Measurements from ENCODE around the gene EHBP1. TPM values are rescaled to one million over a fixed set of nuclear protein-coding genes. Genes with fewer than 3 reads are reported as not detected.

EHBP1 gene
- total and polyA plus RNA-seq, 7 donors: 3.9 to 20.2 (median 14.3) TPM

DNA sequence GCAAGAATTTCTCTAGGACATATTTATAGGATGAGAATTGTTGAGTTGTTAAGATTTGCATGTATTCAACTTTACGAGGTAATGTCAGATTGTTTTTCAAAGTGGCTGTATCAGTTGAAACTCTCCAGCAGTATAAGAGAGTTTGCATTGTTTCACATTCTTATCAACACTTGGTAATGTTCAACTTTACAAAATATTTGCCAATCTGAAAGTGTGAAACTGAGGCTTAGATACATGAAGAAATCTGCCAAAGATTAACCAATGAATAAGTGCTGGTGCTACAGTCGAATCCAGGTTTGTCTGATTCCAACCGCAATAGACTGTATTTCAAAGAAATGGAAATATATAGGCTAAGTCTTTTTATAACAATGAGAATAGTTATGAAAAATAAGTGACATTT is 117.0 kb downstream of the EHBP1 start:
- 94 to 96% (median 94%) methylated on average over 3 of the region's 3 CpGs for whole genome bisulfite sequencing, 3 donors
- H3K9me3 ChIP-seq: no peaks in the 10 kb centered on the region
- DNase-seq: no peak
- TF ChIP-seq, protein P1, sequence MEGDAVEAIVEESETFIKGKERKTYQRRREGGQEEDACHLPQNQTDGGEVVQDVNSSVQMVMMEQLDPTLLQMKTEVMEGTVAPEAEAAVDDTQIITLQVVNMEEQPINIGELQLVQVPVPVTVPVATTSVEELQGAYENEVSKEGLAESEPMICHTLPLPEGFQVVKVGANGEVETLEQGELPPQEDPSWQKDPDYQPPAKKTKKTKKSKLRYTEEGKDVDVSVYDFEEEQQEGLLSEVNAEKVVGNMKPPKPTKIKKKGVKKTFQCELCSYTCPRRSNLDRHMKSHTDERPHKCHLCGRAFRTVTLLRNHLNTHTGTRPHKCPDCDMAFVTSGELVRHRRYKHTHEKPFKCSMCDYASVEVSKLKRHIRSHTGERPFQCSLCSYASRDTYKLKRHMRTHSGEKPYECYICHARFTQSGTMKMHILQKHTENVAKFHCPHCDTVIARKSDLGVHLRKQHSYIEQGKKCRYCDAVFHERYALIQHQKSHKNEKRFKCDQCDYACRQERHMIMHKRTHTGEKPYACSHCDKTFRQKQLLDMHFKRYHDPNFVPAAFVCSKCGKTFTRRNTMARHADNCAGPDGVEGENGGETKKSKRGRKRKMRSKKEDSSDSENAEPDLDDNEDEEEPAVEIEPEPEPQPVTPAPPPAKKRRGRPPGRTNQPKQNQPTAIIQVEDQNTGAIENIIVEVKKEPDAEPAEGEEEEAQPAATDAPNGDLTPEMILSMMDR (IDR thresholded peaks at IDR 0.05): no peak
- H3K27me3 ChIP-seq (ENCODE audit: insufficient read depth in 3 of 3, low read length in 2 of 3): no peaks in the 10 kb centered on the region
- H3K4me3 ChIP-seq: no peak overlapping the region
- no peak overlapping the region for H3K27ac ChIP-seq
- ATAC-seq: no peak
- no peaks in the 10 kb centered on the region for H3K4me1 ChIP-seq
- peaks cover 0 to 13% of the 10 kb centered on the region in 2 donors for H3K36me3 ChIP-seq (ENCODE audit: insufficient read depth in 1 of 2, low read depth in 1 of 2)
- intact Hi-C loops (cut with DNase I): no loop called here

DNA sequence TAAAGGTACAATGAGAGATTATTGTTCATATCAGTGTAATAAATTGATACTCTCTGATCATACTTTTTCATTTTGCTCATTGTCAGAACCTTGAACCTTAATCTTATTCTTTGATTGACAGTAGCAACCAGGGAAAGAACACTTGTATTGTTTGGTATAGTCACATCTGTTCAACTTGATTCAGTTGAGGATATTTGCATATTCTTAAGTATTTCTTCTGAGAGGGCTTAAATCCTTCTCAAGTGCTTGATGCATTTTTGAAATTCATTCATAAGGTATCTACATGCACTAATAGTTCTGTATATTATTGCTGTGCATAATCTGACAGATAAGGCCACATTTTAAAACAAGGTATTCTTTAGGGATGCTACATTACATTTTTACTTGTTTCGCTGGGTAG is 118.9 kb downstream of the EHBP1 start:
- TF ChIP-seq, protein P1 (IDR thresholded peaks at IDR 0.05): no peak
- Histone ChIP-seq H3K36me3 (ENCODE audit: insufficient read depth in 1 of 2, low read depth in 1 of 2) (peaks cover 0 to 13% of the 10 kb centered on the region in 2 donors), H3K27me3 (ENCODE audit: insufficient read depth in 3 of 3, low read length in 2 of 3) (no peaks in the 10 kb centered on the region), H3K9me3 (no peaks in the 10 kb centered on the region), H3K4me1 (no peaks in the 10 kb centered on the region), H3K27ac (no peak overlapping the region), H3K4me3 (no peak overlapping the region)
- intact Hi-C loops (cut with DNase I): no loop called here
- WGBS, 3 donors: 96 to 99% (median 98%) methylated on average over 1 of the region's 1 CpG
- ATAC-seq: no peak
- DNase-seq: no peak

DNA sequence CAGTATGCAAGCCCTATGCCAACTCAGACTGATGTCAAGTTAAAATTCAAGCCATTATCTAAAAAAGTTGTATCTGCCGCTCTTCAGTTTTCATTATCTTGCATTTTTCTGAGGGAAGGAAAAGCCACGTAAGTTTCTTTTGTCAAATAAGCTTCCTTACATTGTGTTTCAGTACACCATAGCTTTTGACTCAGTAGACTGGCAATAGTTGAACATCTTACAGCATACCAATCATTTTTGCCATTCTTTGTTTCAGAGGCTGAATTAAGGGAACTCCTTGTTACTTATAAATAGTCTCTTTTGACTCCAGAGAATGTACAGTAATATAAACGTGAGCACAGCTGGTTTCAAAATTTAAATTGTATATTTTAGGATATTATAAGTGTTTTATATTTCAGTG is 120.6 kb downstream of the EHBP1 start:
- no peak overlapping the region for H3K27ac ChIP-seq
- intact Hi-C loops (cut with DNase I): no loop called here
- no peak overlapping the region for H3K4me3 ChIP-seq
- ATAC-seq (no peak), DNase-seq (no peak)
- H3K27me3 ChIP-seq (ENCODE audit: insufficient read depth in 3 of 3, low read length in 2 of 3): no peaks in the 10 kb centered on the region
- peaks cover 0 to 13% of the 10 kb centered on the region in 2 donors for H3K36me3 ChIP-seq (ENCODE audit: insufficient read depth in 1 of 2, low read depth in 1 of 2)
- no peaks in the 10 kb centered on the region for H3K9me3 ChIP-seq
- WGBS, 3 donors: 65 to 69% (median 66%) methylated on average over 3 of the region's 3 CpGs
- TF ChIP-seq, protein P1 (IDR thresholded peaks at IDR 0.05): no peak
- H3K4me1 ChIP-seq: no peaks in the 10 kb centered on the region

DNA sequence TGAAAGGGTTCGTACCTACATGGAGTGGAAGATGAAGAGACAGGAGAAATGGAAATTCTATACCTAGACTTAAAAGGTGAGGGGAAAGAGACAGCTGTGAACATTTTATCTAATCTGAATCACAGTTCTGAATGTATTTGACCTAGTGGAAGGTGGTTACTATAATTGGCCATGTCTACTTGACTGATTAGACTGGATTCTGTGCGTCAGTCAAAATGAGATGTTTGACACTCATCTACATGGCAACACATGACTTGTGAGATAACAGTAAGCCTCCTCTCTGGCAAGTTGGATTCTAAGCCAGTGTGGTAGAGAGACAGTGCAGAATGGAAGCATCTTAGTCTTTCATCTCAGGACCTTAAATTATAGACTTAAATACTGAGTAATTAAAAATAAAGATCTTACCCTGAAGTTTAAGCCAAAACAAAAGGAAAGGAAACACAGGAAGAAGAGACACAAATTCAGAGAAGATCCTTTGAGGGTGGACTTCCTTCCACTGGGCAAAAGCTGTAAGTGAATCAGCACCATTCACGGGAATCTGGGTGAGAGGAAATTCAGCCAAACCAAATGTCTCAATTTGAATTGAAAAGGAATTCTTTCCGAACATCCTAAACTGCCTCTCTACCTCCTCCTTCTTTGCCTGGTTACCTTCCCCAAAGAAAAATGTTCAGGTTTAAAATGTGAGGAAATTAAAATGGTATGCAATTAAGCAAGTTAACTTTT is 121.6 kb downstream of the EHBP1 start:
- TF ChIP-seq, protein P1 (IDR thresholded peaks at IDR 0.05): no peak
- H3K27me3 ChIP-seq (ENCODE audit: insufficient read depth in 3 of 3, low read length in 2 of 3): no peaks in the 10 kb centered on the region
- intact Hi-C loops (cut with DNase I): no loop called here
- H3K9me3 ChIP-seq: no peaks in the 10 kb centered on the region
- ATAC-seq: no peak
- H3K36me3 ChIP-seq (ENCODE audit: insufficient read depth in 1 of 2, low read depth in 1 of 2): peaks cover 0 to 13% of the 10 kb centered on the region in 2 donors
- H3K27ac ChIP-seq: no peak overlapping the region
- 90 to 92% (median 92%) methylated on average over 4 of the region's 4 CpGs for WGBS, 3 donors
- DNase-seq: no peak
- H3K4me3 ChIP-seq: no peak overlapping the region
- H3K4me1 ChIP-seq: no peaks in the 10 kb centered on the region

DNA sequence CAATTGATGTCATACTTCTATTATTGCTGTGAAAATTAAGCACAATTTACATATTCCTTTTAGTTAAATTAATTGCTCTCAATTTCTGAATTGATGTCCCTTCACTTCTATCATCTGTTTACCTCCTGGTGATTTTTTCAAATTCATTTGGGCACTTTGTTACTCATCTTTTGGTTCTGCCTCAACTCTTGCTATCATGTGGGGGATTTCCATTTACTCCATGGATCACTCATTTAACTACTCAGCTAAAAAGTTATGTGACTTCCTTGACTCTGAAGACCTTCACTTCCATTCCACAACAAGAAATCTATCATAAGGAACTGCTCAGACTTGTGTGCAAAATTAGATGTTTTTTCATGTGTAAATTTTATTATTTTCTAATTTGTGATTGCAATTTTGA is 126.2 kb downstream of the EHBP1 start:
- Histone ChIP-seq H3K4me1 (no peaks in the 10 kb centered on the region), H3K9me3 (no peaks in the 10 kb centered on the region), H3K36me3 (ENCODE audit: insufficient read depth in 1 of 2, low read depth in 1 of 2) (peaks cover 5 to 13% of the 10 kb centered on the region in 2 donors), H3K27ac (no peak overlapping the region), H3K27me3 (ENCODE audit: insufficient read depth in 3 of 3, low read length in 2 of 3) (no peaks in the 10 kb centered on the region), H3K4me3 (no peak overlapping the region)
- ATAC-seq (no peak), DNase-seq (no peak)
- TF ChIP-seq, protein P1 (IDR thresholded peaks at IDR 0.05): no peak
- intact Hi-C loops (cut with DNase I): no loop called here
